ENCODE data around the gene EVI2B. TPM values are rescaled to one million over a fixed set of nuclear protein-coding genes. Genes with fewer than 3 reads are reported as not detected.
"Not testable (repeated sequence)": the region's sequence is repeated elsewhere in the genome, so short reads cannot be mapped to it uniquely, and the experiment has no call there.

Gene EVI2B
- 0.22 TPM in 1 of 2 replicates, not detected in the other for total RNA-seq

- peak in 1 of 2 donors; percentile 87 for DNase-seq (ENCODE audit: low read depth in 2 of 2)
These were observed at the start of gene EVI2B for GRCh38 chr17:31313982-31314781. TSS of gene EVI2B (minus strand) at chr17:31314054. CDS start at chr17:31305609, 8,445 bp downstream.

GRCh38 chr17:31357839-31358394 is 44.1 kb upstream of the EVI2B start:
- no peak for DNase-seq (ENCODE audit: low read depth in 2 of 2)

- no peak for DNase-seq (ENCODE audit: low read depth in 2 of 2)
These were observed 43.2 kb upstream of the EVI2B start for GRCh38 chr17:31357091-31357490.

GRCh38 chr17:31355935-31356334 is 42.1 kb upstream of the EVI2B start:
- no peak for DNase-seq (ENCODE audit: low read depth in 2 of 2)

GRCh38 chr17:31349454-31349853 is 35.6 kb upstream of the EVI2B start:
- no peak for DNase-seq (ENCODE audit: low read depth in 2 of 2)

- not testable (repeated sequence) for DNase-seq (ENCODE audit: low read depth in 2 of 2)
These were observed 31.4 kb upstream of the EVI2B start for GRCh38 chr17:31345191-31345747.

- DNase-seq (ENCODE audit: low read depth in 2 of 2) = no peak
These were observed 26.2 kb upstream of the EVI2B start for GRCh38 chr17:31339906-31340661.

- no peak for DNase-seq (ENCODE audit: low read depth in 2 of 2)
These were observed 15.4 kb upstream of the EVI2B start for GRCh38 chr17:31329221-31329620.

GRCh38 chr17:31328160-31328535 is 14.3 kb upstream of the EVI2B start:
- no peak for DNase-seq (ENCODE audit: low read depth in 2 of 2)

GRCh38 chr17:31327534-31328159 is 13.8 kb upstream of the EVI2B start:
- peak; percentile 8 to 65 for DNase-seq (ENCODE audit: low read depth in 2 of 2)

- no peak for DNase-seq (ENCODE audit: low read depth in 2 of 2)
These were observed 9.7 kb upstream of the EVI2B start for GRCh38 chr17:31323551-31323950.

GRCh38 chr17:31321966-31322365 is 8.1 kb upstream of the EVI2B start:
- no peak for DNase-seq (ENCODE audit: low read depth in 2 of 2)

- DNase-seq (ENCODE audit: low read depth in 2 of 2) = peak; percentile 62 to 85
These were observed 7.6 kb upstream of the EVI2B start, which contains the start of gene EVI2A for GRCh38 chr17:31321481-31321880. TSS of gene EVI2A (minus strand) at chr17:31321622. CDS start at chr17:31319013, 2,609 bp downstream.

GRCh38 chr17:31320791-31321190 is 6.9 kb upstream of the EVI2B start:
- peak; percentile 11 to 23 for DNase-seq (ENCODE audit: low read depth in 2 of 2)

- DNase-seq (ENCODE audit: low read depth in 2 of 2) = no peak
These were observed 6.4 kb upstream of the EVI2B start for GRCh38 chr17:31320241-31320640.

- no peak for DNase-seq (ENCODE audit: low read depth in 2 of 2)
These were observed 5.2 kb upstream of the EVI2B start for GRCh38 chr17:31318851-31319661.

GRCh38 chr17:31318298-31318801 is 4.5 kb upstream of the EVI2B start:
- peak in 1 of 2 donors; percentile 44 for DNase-seq (ENCODE audit: low read depth in 2 of 2)

GRCh38 chr17:31314782-31315100 is 887 bp upstream of the EVI2B start:
- DNase-seq (ENCODE audit: low read depth in 2 of 2) = no peak

GRCh38 chr17:31312223-31312622 is 1.6 kb downstream of the EVI2B start:
- not testable (repeated sequence) for DNase-seq (ENCODE audit: low read depth in 2 of 2)

- DNase-seq (ENCODE audit: low read depth in 2 of 2) = no peak
These were observed 2.3 kb downstream of the EVI2B start for GRCh38 chr17:31311526-31311925.

- DNase-seq (ENCODE audit: low read depth in 2 of 2) = no peak
These were observed 3.0 kb downstream of the EVI2B start for GRCh38 chr17:31310886-31311285.
